Gastroesophageal sphincter (tissue), 4 donors: ENCODE data around the gene CSRP1. TPM values are rescaled to one million over a fixed set of nuclear protein-coding genes. Genes with fewer than 3 reads are reported as not detected.

Experiments
- ATAC-seq: fragments of 150-250 bp; one replicate; pipeline ENCODE4 v1.9.1; 2016; ENCODE audit warnings: mild to moderate bottlenecking, moderate library complexity
- H3K27ac ChIP-seq, 4 donors: fragments of 200-600 bp; sonication (generic) in 3 of 4; 1 replicate in 3 of 4; 2 replicates in 1 of 4; pipeline ENCODE4 v1.5.1; 2016 to 2019
- H3K27me3 ChIP-seq: fragments of 200-600 bp; sonication (generic); one replicate; pipeline ENCODE4 v1.5.1; 2019
- H3K36me3 ChIP-seq, 2 donors: fragments of 200-600 bp; sonication (generic); one replicate each; pipeline ENCODE4 v1.5.1; 2019; ENCODE audit warnings: control low read depth in 1 of 2
- H3K4me1 ChIP-seq, 3 donors: fragments of 200-600 bp; sonication (generic); 1 replicate in 2 of 3; 2 replicates in 1 of 3; pipeline ENCODE4 v1.5.1; 2016 to 2019; ENCODE audit warnings: control low read depth in 2 of 3
- H3K4me3 ChIP-seq, 2 donors: fragments of 200-600 bp; sonication (generic); one replicate each; pipeline ENCODE4 v1.5.1; 2019; ENCODE audit warnings: mild to moderate bottlenecking in 1 of 2, moderate library complexity in 1 of 2
- H3K9me3 ChIP-seq, 3 donors: fragments of 200-600 bp; sonication (generic); one replicate each; pipeline ENCODE4 v1.5.1; 2017 to 2019; ENCODE audit warnings: control low read depth in 2 of 3
- EP300 ChIP-seq: sonication (generic); formaldehyde crosslinking; IDR thresholded peaks from one replicate; pipeline ENCODE4 v1.6.1; 2017; ENCODE audit warnings: antibody characterized with exemption, mild to moderate bottlenecking
- POLR2A ChIP-seq, 2 donors: fragments of 450-650 bp; IDR thresholded peaks; one replicate each; pipeline ENCODE4 v1.6.1; 2017; ENCODE audit warnings: antibody characterized with exemption in 2 of 2, mild to moderate bottlenecking in 2 of 2, moderate library complexity in 1 of 2
- POLR2AphosphoS5 ChIP-seq: sonication (generic); formaldehyde crosslinking; IDR thresholded peaks from one replicate; pipeline ENCODE4 v1.6.1; 2017; ENCODE audit warnings: antibody characterized with exemption
- WGBS, 2 donors: methylation state at CpG; one replicate each; pipeline ENCODE4 v1.1.5; 2018; ENCODE audit warnings: low coverage in 1 of 2; 5-methylcytosine and 5-hydroxymethylcytosine counted together
- total RNA-seq, 4 donors: library from RNA; depleted of rRNA; stranded (reverse); fragments of >200 nt; gene quantifications; one replicate each; pipeline ENCODE4 v1.1.0, GENCODE V29; 2016
- TF ChIP-seq, protein P1 (sequence below), 4 experiments: fragments of 200-600 bp in 2 of 4; fragments of 450-650 bp in 2 of 4; sonication (generic) in 1 of 4; IDR thresholded peaks; one replicate each; pipeline ENCODE4 v1.5.1; 2017 to 2019; ENCODE audit warnings: antibody characterized with exemption in 4 of 4, mild to moderate bottlenecking in 2 of 4, moderate library complexity in 2 of 4

The CSRP1 gene
- total RNA-seq, 4 donors from 2014 or later = 4,484 to 9,179 (median 5,319) TPM

DNA sequence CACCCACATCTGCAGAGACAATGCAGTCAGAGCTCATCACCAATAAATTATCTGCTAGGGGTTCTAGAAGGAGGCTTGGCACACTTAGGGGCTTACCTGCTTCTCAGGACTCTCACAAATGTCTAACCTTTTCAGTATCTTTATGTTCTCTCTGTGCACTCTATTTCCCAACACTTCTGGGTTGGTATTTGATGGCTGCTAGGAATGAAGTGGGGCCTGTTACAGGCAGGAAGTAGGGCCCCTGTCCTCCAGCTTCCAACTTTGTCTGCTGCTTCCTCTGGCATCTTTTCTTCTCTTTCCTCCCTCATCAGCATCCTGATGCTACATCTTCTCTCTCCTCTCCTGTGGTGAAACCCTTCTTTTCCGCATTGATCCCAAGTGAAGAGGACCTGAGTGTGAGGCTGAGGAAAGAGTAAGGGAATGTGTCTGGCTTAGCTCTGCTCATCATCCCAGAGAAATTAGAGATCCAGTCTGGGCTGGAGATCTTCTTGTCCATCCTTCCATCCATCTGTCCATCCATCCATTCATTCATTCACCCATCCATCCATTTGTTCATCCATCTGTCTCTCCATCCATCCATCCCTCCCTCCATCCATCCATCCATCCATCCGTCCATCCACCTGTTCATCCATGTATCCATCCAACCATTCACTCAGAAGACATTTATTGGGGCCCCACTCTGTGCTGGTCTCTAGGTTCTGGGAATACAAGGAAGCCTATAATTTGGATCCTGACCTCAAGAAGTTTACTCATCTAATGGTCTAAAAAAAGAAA, 2.9 kb upstream of the CSRP1 start:
- H3K9me3 ChIP-seq = no peaks in the 10 kb centered on the region
- H3K27ac ChIP-seq = peak overlapping the region; percentile 80 to 97 (median 97)
- 90 to 93% methylated on average over 2 of the region's 2 CpGs for WGBS, 2 donors
- no peaks in the 10 kb centered on the region for H3K27me3 ChIP-seq
- H3K36me3 ChIP-seq = peaks cover 0 to 4% of the 10 kb centered on the region in 2 donors
- H3K4me1 ChIP-seq = peaks cover 10 to 72% (median 29%) of the 10 kb centered on the region in 3 donors
- H3K4me3 ChIP-seq = no peak overlapping the region
- ATAC-seq = no peak
- no peak for TF ChIP-seq POLR2AphosphoS5
- no peak for TF ChIP-seq EP300
- TF ChIP-seq, protein P1, sequence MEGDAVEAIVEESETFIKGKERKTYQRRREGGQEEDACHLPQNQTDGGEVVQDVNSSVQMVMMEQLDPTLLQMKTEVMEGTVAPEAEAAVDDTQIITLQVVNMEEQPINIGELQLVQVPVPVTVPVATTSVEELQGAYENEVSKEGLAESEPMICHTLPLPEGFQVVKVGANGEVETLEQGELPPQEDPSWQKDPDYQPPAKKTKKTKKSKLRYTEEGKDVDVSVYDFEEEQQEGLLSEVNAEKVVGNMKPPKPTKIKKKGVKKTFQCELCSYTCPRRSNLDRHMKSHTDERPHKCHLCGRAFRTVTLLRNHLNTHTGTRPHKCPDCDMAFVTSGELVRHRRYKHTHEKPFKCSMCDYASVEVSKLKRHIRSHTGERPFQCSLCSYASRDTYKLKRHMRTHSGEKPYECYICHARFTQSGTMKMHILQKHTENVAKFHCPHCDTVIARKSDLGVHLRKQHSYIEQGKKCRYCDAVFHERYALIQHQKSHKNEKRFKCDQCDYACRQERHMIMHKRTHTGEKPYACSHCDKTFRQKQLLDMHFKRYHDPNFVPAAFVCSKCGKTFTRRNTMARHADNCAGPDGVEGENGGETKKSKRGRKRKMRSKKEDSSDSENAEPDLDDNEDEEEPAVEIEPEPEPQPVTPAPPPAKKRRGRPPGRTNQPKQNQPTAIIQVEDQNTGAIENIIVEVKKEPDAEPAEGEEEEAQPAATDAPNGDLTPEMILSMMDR (IDR thresholded peaks at IDR 0.05) = no peak
- TF ChIP-seq POLR2A (IDR thresholded peaks at IDR 0.05) = no peak

DNA sequence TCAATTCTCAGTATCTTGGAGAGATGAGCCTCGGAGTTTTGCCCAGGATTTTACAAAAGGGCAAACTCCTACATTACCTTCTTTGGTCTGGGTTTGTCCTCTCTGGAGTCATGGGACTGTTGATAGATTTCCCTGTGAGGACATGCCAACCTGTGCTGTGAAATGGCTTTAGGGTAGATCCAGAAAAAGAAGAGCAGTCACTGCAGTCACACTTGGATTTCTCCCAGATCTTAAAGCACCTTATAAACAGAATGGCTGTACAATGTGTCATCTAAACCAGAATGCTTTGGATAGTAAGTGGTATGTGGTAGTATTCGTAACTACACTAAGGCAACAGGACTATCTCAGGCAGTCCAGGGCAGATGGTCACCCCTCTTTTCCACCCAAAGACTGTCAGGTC, 1.9 kb upstream of the CSRP1 start:
- TF ChIP-seq EP300 = no peak
- peak; percentile 69 for TF ChIP-seq POLR2AphosphoS5
- Histone ChIP-seq H3K27me3 (no peaks in the 10 kb centered on the region), H3K27ac (peak overlapping the region; percentile 80 to 97 (median 97)), H3K9me3 (no peaks in the 10 kb centered on the region), H3K4me1 (peaks cover 10 to 82% (median 29%) of the 10 kb centered on the region in 3 donors), H3K36me3 (no peaks in the 10 kb centered on the region), H3K4me3 (no peak overlapping the region)
- 44 to 53% methylated on average over 1 to 2 of the region's 2 CpGs for WGBS, 2 donors
- peak; percentile 1 for ATAC-seq

DNA sequence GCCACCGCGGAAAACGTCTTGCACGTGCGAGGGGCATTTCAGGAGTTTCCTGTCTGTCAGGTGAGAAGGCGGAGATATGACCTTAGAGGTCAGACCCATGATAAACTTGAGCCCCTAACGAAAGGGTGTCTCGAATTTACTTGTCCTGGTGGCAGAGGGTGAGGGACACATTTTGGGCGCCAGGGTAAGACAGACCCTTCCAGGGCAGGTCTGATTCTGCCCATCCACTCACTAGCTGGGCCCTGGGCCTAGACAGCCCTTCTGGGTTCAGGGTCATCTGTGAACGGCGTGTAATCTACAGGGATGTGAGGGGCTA, 395 bp upstream of the CSRP1 start:
- WGBS, 2 donors = no CpG with 5 or more reads among the region's 11 CpGs
- peak overlapping the region; percentile 47 to 83 for H3K4me3 ChIP-seq

DNA sequence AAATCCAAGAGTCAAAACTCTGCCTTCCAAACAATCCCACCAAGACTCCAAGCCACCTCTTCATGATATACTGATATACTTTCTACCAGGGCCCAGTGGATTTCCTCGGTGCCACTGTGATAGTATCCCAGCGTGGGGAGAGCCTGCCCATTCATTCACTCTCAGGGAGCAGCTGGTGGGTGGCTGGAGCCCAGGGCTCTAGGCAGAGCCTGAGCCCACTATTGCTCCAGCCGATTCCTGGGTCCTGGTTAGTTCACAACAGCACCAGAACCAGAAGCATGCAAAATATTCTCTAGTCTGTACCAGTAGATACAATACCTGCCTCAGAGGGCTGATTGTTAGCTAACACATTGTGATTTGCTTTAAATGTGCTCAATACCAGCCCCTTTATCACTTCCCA, 831 bp downstream of the CSRP1 start:
- Histone ChIP-seq H3K4me3 (peak overlapping the region; percentile 47 to 83), H3K27me3 (no peaks in the 10 kb centered on the region), H3K27ac (peak overlapping the region; percentile 80 to 97 (median 97)), H3K36me3 (no peaks in the 10 kb centered on the region), H3K9me3 (no peaks in the 10 kb centered on the region), H3K4me1 (peaks cover 6 to 83% (median 33%) of the 10 kb centered on the region in 3 donors)
- TF ChIP-seq EP300 (no peak), POLR2AphosphoS5 (peak; percentile 5)
- TF ChIP-seq, protein P1 (IDR thresholded peaks at IDR 0.05) = no peak
- WGBS, 2 donors = 38% methylated on average over 2 of the region's 3 CpGs; no CpG with 5 or more reads in 1 of the 2 donors
- ATAC-seq = no peak

More for the DNA sequence above, 395 bp upstream of the CSRP1 start:
- TF ChIP-seq, protein P1 (IDR thresholded peaks at IDR 0.05) = no peak
- TF ChIP-seq POLR2A (IDR thresholded peaks at IDR 0.05) (no peak), EP300 (no peak), POLR2AphosphoS5 (no peak)
- Histone ChIP-seq H3K27ac (peak overlapping the region; percentile 80 to 97 (median 97)), H3K4me1 (peaks cover 6 to 83% (median 33%) of the 10 kb centered on the region in 3 donors), H3K27me3 (no peaks in the 10 kb centered on the region), H3K36me3 (no peaks in the 10 kb centered on the region), H3K9me3 (no peaks in the 10 kb centered on the region)
- ATAC-seq = no peak

DNA sequence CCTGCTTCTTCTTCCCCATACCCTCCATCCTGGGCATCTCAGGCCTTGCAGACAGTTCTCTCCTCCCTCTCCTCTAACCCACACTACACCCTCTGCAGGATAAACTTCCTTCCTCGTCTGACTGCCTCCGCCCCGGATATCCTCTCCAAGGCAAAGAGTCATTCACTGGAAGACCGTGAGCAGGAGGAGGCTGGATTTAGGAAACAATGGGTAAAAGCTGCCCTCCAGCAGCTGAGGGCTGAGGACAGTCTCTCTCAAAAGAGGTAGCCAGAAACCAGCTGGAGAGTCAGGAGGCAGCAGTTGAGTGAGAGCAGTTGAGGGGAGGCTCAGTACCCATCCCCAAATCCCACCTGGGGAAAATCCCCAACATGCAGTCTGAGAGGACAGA, 1.4 kb downstream of the CSRP1 start:
- Histone ChIP-seq H3K27ac (peak overlapping the region; percentile 80 to 97 (median 97)), H3K9me3 (no peaks in the 10 kb centered on the region), H3K36me3 (no peaks in the 10 kb centered on the region), H3K27me3 (no peaks in the 10 kb centered on the region), H3K4me3 (peak overlapping the region; percentile 47 to 83), H3K4me1 (peaks cover 6 to 87% (median 37%) of the 10 kb centered on the region in 3 donors)
- ATAC-seq = no peak
- TF ChIP-seq POLR2AphosphoS5 = peak; percentile 57
- no peak for TF ChIP-seq EP300
- TF ChIP-seq POLR2A (IDR thresholded peaks at IDR 0.05) = peak; percentile 28 to 43
- no CpG with 5 or more reads among the region's 4 CpGs for WGBS, 2 donors
